Measurements from ENCODE around the gene TASP1. TPM values are rescaled to one million over a fixed set of nuclear protein-coding genes. Genes with fewer than 3 reads are reported as not detected.
"Not testable (repeated sequence)": the region's sequence is repeated elsewhere in the genome, so short reads cannot be mapped to it uniquely, and the experiment has no call there.

Gene TASP1
- total RNA-seq, 1 experiment from 2014 or later: 27.4 TPM

DNA sequence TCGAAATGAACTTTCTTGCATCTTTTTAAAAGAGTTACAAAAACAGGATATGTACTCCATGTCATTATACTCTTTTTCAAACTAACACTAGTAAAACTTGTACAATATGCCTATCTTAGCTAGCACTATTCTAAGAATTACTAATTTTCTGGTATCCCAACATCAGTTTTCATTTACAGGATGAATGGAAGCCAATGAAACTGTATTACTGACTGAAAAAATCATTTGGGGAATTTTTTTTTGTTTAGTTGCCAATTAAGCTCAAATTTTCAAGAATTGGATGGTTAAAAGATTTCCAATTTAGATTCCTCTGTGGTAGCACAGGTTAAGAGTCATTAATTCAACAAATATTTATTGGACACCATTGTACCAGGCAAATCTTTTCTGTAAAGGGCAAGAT, 30.7 kb downstream of the TASP1 start:
- no TSS peak for BruUV-seq (replicated peaks)
- H3K27ac Mint-ChIP-seq (ENCODE audit: unreplicated experiment): no peak overlapping the region
- DNase-seq: no peak
- intact Hi-C loops (cut with micrococcal nuclease; ENCODE audit: unreplicated experiment): no loop called here
- H3K4me1 Mint-ChIP-seq (ENCODE audit: low read depth, unreplicated experiment): no peaks in the 10 kb centered on the region
- H3K36me3 Mint-ChIP-seq (ENCODE audit: insufficient read depth, unreplicated experiment): peaks cover 31% of the 10 kb centered on the region
- no peaks in the 10 kb centered on the region for H3K27me3 Mint-ChIP-seq (ENCODE audit: insufficient read depth, unreplicated experiment)
- Histone ChIP-seq H3K9me3 (no peaks in the 10 kb centered on the region), H3K4me3 (ENCODE audit: low read depth, low read length) (no peak overlapping the region), H3K4me1 (no peaks in the 10 kb centered on the region), H3K36me3 (ENCODE audit: control insufficient read depth, insufficient read depth, low read length) (no peaks in the 10 kb centered on the region), H3K27me3 (replicated peaks; ENCODE audit: control insufficient read depth, insufficient read depth, low read length) (no peaks in the 10 kb centered on the region)
- TF ChIP-seq, protein P1, sequence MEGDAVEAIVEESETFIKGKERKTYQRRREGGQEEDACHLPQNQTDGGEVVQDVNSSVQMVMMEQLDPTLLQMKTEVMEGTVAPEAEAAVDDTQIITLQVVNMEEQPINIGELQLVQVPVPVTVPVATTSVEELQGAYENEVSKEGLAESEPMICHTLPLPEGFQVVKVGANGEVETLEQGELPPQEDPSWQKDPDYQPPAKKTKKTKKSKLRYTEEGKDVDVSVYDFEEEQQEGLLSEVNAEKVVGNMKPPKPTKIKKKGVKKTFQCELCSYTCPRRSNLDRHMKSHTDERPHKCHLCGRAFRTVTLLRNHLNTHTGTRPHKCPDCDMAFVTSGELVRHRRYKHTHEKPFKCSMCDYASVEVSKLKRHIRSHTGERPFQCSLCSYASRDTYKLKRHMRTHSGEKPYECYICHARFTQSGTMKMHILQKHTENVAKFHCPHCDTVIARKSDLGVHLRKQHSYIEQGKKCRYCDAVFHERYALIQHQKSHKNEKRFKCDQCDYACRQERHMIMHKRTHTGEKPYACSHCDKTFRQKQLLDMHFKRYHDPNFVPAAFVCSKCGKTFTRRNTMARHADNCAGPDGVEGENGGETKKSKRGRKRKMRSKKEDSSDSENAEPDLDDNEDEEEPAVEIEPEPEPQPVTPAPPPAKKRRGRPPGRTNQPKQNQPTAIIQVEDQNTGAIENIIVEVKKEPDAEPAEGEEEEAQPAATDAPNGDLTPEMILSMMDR (IDR thresholded peaks at IDR 0.05; ENCODE audit: insufficient read depth in 1 of 2, low read depth in 1 of 2, low read length in 1 of 2, severe bottlenecking in 1 of 2, unreplicated experiment in 1 of 2): no peak
- ChIA-PET CTCF (no interaction called here), POLR2A (no interaction called here)
- no peaks in the 10 kb centered on the region for H3K9me3 Mint-ChIP-seq (ENCODE audit: unreplicated experiment)
- no peak overlapping the region for H3K4me3 Mint-ChIP-seq (ENCODE audit: unreplicated experiment)

GRCh38 chr20:13593423-13593822, 45.3 kb downstream of the TASP1 start:
- H3K4me1 Mint-ChIP-seq (ENCODE audit: low read depth, unreplicated experiment): not testable (repeated sequence)

DNA sequence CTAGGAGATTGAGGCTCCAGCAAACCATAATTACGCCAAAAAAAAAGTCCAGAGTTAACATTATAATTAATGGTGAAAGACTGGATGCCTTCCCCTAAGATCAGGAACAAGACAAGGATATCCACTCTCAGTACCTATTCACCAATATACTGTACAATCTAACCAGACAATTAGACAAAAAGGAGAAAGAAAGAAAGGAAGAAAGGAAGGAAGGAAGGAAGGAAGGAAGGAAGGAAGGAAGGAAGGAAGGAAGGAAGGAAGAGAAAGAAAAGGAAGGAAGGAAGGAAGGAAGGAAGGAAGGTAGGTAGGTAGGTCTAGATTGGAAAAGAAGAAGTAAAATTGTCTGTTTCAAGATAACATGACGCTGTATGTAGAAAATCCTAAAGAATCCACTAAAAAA, 50.7 kb downstream of the TASP1 start:
- Mint-ChIP-seq H3K4me1 (ENCODE audit: low read depth, unreplicated experiment) (no peaks in the 10 kb centered on the region), H3K36me3 (ENCODE audit: insufficient read depth, unreplicated experiment) (peaks cover 5% of the 10 kb centered on the region), H3K27ac (ENCODE audit: unreplicated experiment) (no peak overlapping the region), H3K27me3 (ENCODE audit: insufficient read depth, unreplicated experiment) (no peaks in the 10 kb centered on the region), H3K9me3 (ENCODE audit: unreplicated experiment) (no peaks in the 10 kb centered on the region), H3K4me3 (ENCODE audit: unreplicated experiment) (no peak overlapping the region)
- ChIA-PET CTCF (interaction anchor here (0.5 kb wide), 1 partner anchor 46 kb away, joined by 4 read pairs; no protein-coding TSS in a partner anchor), POLR2A (no interaction called here)
- Histone ChIP-seq H3K27me3 (replicated peaks; ENCODE audit: control insufficient read depth, insufficient read depth, low read length) (no peaks in the 10 kb centered on the region), H3K4me1 (no peaks in the 10 kb centered on the region), H3K9me3 (peaks cover 4% of the 10 kb centered on the region; the same call in 1 of the 2 replicates), H3K4me3 (ENCODE audit: low read depth, low read length) (no peak overlapping the region), H3K36me3 (ENCODE audit: control insufficient read depth, insufficient read depth, low read length) (no peaks in the 10 kb centered on the region)
- TF ChIP-seq, protein P1 (IDR thresholded peaks at IDR 0.05; ENCODE audit: insufficient read depth in 1 of 2, low read depth in 1 of 2, low read length in 1 of 2, severe bottlenecking in 1 of 2, unreplicated experiment in 1 of 2): no peak
- no TSS peak for BruUV-seq (replicated peaks)
- intact Hi-C loops (cut with micrococcal nuclease; ENCODE audit: unreplicated experiment): no loop called here
- no peak for DNase-seq

More at GRCh38 chr20:13593423-13593822, 45.3 kb downstream of the TASP1 start:
- H3K36me3 ChIP-seq (ENCODE audit: control insufficient read depth, insufficient read depth, low read length); POLR2A ChIA-PET; H3K27me3 Mint-ChIP-seq (ENCODE audit: insufficient read depth, unreplicated experiment); CTCF ChIA-PET; H3K4me3 Mint-ChIP-seq (ENCODE audit: unreplicated experiment); BruUV-seq (replicated peaks); H3K4me1 ChIP-seq; DNase-seq; H3K27ac Mint-ChIP-seq (ENCODE audit: unreplicated experiment); H3K9me3 ChIP-seq; H3K9me3 Mint-ChIP-seq (ENCODE audit: unreplicated experiment); H3K27me3 ChIP-seq (replicated peaks; ENCODE audit: control insufficient read depth, insufficient read depth, low read length); H3K4me3 ChIP-seq (ENCODE audit: low read depth, low read length); H3K36me3 Mint-ChIP-seq (ENCODE audit: insufficient read depth, unreplicated experiment); intact Hi-C loops (cut with micrococcal nuclease; ENCODE audit: unreplicated experiment): not testable (repeated sequence)

GRCh38 chr20:13587370-13587769, 51.4 kb downstream of the TASP1 start:
- Histone ChIP-seq H3K27me3 (replicated peaks; ENCODE audit: control insufficient read depth, insufficient read depth, low read length) (no peaks in the 10 kb centered on the region), H3K36me3 (ENCODE audit: control insufficient read depth, insufficient read depth, low read length) (no peaks in the 10 kb centered on the region), H3K4me3 (ENCODE audit: low read depth, low read length) (no peak overlapping the region), H3K9me3 (peaks cover 4% of the 10 kb centered on the region; the same call in 1 of the 2 replicates), H3K4me1 (no peaks in the 10 kb centered on the region)
- Mint-ChIP-seq H3K4me3 (ENCODE audit: unreplicated experiment) (no peak overlapping the region), H3K27me3 (ENCODE audit: insufficient read depth, unreplicated experiment) (no peaks in the 10 kb centered on the region), H3K27ac (ENCODE audit: unreplicated experiment) (no peak overlapping the region), H3K36me3 (ENCODE audit: insufficient read depth, unreplicated experiment) (peaks cover 5% of the 10 kb centered on the region), H3K9me3 (ENCODE audit: unreplicated experiment) (no peaks in the 10 kb centered on the region), H3K4me1 (ENCODE audit: low read depth, unreplicated experiment) (no peaks in the 10 kb centered on the region)
- no TSS peak for BruUV-seq (replicated peaks)
- CTCF ChIA-PET: no interaction called here
- intact Hi-C loops (cut with micrococcal nuclease; ENCODE audit: unreplicated experiment): no loop called here
- POLR2A ChIA-PET: no interaction called here
- no peak for DNase-seq
- TF ChIP-seq, protein P1 (IDR thresholded peaks at IDR 0.05; ENCODE audit: insufficient read depth in 1 of 2, low read depth in 1 of 2, low read length in 1 of 2, severe bottlenecking in 1 of 2, unreplicated experiment in 1 of 2): no peak

Measured in Caco-2 (cell line).